AG04449 (cell line): ENCODE measurements around the gene VPS33A.

Source experiments
- CTCF ChIA-PET: fragments of 350-600 bp; formaldehyde crosslinking; extraction: SDS; loops from one replicate; lab custom pipeline; 2021; ENCODE audit warnings: antibody characterized with exemption; lab: Yijun Ruan, JAX
- POLR2A ChIA-PET: fragments of 400-600, 350-600 bp; formaldehyde crosslinking; extraction: SDS; loops from one replicate; lab custom pipeline; 2020; ENCODE audit warnings: antibody characterized with exemption, inconsistent platforms; lab: Yijun Ruan, JAX
- DNase-seq: peaks from one replicate; pipeline ENCODE4 v3.0.0-alpha.2; 2010; ENCODE audit warnings: low read depth, low spot score
- H3K4me3 ChIP-seq: 2 replicates; pipeline ENCODE4 v1.5.1; 2011; ENCODE audit warnings: low read depth, mild to moderate bottlenecking, control low read depth, low read length
- TF ChIP-seq, protein P1 (sequence below): IDR thresholded peaks from one replicate; pipeline ENCODE4 v1.5.1; 2011; ENCODE audit warnings: mild to moderate bottlenecking, moderate library complexity, low read length, control low read depth, inconsistent platforms; ENCODE audit not compliant: insufficient read depth; ENCODE audit errors: missing control alignments

VPS33A gene

DNA sequence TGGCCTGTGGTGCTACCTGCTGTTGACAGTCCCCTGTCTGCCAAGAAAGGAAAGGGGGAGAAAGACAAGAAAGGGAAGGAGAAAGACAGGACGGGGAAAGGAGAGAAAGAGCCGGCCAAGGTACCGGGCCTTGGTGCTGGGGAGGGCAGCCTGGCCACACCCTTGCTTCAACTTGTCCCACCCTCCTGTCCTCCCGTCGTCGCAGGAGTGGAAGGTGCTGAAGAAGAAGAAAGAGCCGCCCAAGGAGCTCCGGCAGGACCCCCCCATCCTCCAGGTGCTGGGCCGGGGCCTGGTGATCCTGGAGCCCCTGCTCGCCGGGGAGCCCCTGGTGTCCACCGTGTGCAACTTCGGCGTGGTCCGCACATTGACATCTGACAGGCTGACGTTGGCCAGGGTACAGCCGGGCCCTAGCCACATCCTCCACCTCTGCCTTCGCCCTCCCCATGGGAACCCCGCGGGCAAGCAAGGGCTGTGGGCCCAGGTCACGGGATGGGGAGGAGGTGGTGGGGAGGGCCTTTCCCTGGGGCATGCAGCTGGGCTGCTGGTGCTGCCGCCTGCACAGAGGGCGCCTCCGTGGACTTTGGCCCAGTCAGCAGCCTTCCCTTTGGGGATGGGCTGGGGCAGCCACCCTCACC, 65.6 kb downstream of the VPS33A start:
- TF ChIP-seq, protein P1, sequence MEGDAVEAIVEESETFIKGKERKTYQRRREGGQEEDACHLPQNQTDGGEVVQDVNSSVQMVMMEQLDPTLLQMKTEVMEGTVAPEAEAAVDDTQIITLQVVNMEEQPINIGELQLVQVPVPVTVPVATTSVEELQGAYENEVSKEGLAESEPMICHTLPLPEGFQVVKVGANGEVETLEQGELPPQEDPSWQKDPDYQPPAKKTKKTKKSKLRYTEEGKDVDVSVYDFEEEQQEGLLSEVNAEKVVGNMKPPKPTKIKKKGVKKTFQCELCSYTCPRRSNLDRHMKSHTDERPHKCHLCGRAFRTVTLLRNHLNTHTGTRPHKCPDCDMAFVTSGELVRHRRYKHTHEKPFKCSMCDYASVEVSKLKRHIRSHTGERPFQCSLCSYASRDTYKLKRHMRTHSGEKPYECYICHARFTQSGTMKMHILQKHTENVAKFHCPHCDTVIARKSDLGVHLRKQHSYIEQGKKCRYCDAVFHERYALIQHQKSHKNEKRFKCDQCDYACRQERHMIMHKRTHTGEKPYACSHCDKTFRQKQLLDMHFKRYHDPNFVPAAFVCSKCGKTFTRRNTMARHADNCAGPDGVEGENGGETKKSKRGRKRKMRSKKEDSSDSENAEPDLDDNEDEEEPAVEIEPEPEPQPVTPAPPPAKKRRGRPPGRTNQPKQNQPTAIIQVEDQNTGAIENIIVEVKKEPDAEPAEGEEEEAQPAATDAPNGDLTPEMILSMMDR, result no peak
- H3K4me3 ChIP-seq, result no peak overlapping the region
- ChIA-PET CTCF (no interaction called here), POLR2A (no interaction called here)
- no peak for DNase-seq

DNA sequence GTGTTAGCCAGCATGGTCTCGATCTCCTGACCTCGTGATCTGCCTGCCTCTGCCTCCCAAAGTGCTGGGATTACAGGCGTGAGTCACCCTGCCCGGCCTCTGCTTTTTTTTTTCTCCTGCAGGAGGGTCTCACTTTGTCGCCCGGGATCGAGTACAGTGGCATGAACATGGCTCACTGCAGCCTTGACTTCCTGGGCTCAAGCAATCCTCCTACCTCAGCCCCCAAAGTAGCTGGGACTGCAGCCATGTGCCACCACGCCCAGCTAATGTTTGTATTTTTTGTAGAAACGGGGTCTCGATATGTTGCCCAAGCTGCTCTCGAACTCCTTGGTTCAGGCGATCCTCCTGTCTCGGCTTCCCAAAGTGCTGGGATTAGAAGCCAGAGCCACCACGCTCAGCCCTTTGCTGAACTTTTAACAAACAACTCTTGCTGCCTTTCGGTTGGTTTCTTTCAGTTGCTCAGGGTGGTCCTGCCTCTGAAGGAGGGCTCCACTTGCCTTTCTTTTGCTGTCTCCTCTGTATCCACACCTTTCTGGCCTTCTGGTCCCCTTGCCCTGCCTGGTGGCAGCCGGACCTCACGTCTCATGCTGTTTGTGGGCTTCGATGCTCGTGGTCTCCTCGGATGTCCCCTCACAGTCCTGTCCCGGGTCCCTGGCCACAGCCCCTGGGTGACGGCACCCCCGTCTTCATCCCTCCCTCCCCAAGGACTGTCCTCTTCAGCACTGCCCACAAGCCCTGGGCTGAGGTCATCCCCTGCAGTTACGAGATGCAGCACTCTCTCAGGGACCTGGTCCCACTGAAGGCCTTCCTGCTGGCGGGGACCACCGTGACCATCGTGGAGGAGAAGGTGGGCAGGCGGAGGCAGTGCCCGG, 66.6 kb downstream of the VPS33A start:
- H3K4me3 ChIP-seq, result no peak overlapping the region
- no peak for DNase-seq
- CTCF ChIA-PET, result interaction anchor here (0.6 kb wide), 1 partner anchor 532 kb away, joined by 3 read pairs; no protein-coding TSS in a partner anchor
- POLR2A ChIA-PET, result interaction anchor here (0.8 kb wide), 1 partner anchor 434 kb away, joined by 3 read pairs; no protein-coding TSS in a partner anchor
- TF ChIP-seq, protein P1, result no peak

DNA sequence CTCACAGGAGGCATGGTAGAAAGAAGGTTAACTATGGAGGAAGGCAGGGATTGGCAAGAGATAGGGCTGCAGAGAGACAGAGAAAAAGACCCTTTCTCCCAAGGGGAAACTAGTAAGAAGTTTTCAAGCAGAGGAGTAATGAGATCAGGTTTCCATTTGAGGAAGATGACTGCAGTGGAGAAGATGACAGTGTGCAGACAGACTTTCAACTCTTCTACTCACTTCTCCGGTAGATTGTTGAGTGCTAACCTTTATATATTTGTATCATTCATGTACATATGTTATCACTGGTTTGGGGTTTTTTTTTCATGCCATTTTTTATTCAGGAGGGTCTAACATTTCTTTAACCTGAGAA, 68.7 kb downstream of the VPS33A start:
- POLR2A ChIA-PET, result no interaction called here
- DNase-seq, result no peak
- TF ChIP-seq, protein P1, result no peak
- no peak overlapping the region for H3K4me3 ChIP-seq
- CTCF ChIA-PET, result no interaction called here

DNA sequence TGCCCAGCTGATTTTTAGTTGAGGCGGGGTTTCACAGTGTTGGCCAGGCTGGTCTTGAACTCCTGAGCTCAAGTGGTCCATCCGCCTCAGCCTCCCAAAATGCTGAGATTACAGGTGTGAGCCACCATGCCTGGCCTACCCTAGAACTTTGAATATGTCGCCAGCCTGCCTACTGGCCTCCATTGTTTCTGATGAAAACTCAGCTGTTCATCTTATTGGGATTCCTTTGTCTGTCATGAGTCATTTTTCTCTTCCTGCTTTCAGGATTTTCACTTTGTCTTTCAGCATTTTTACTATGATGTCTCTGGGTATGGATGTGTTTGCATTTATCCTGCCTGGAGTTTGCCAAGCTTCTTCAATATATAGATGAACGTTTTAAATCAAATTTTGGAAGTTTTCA, 70.9 kb downstream of the VPS33A start:
- DNase-seq, result no peak
- POLR2A ChIA-PET, result no interaction called here
- H3K4me3 ChIP-seq, result no peak overlapping the region
- TF ChIP-seq, protein P1, result no peak
- CTCF ChIA-PET, result interaction anchor here (0.8 to 1.1 kb wide), 5 partner anchors 9 to 147 kb away, joined by 3 to 5 read pairs (median 3); no protein-coding TSS in a partner anchor

DNA sequence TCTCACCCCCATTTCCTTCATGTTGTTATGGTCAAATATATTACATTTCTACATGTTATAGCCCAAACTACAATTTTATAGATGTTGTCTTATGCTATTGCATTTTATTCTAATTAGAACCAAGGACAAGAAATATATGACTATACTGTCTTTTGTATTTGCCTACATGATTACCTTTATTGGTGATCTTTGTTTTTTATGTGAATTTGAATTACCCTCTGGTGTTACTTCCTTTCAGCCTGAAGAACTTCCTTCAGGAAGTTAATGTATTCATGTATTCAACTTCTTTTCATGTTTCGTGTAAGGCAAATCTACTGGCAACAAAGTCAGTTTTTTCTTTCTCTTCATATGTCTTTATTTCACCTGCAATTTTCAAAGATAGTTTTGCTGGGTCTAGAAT, 71.5 kb downstream of the VPS33A start:
- DNase-seq, result no peak
- ChIA-PET CTCF (interaction anchor here (0.9 to 2.5 kb wide), 3 partner anchors 64 to 147 kb away, joined by 3 to 12 read pairs (median 5); no protein-coding TSS in a partner anchor), POLR2A (no interaction called here)
- no peak overlapping the region for H3K4me3 ChIP-seq
- TF ChIP-seq, protein P1, result no peak

DNA sequence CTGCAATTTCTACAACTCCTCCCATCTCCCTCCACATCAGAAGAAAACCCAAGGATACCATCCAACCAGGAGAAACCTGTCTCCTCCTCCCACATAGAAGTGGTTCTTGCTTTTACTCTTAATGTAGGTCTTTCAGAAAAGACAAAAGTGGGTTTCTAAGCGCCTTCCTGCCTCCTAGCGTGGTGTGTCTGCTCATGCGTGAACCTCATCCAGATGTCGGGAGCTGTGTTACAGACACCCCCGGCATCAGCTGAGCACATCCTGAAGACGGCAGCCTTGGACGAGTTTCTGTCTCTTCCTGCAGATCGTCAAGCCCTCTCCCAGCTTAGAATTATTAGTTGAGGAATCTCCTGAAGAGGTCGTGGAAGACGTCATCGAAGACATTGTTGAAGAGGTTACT, 73.9 kb downstream of the VPS33A start:
- ChIA-PET POLR2A (no interaction called here), CTCF (interaction anchor here (0.9 to 5.9 kb wide), 11 partner anchors 10 to 163 kb away, joined by 3 to 43 read pairs (median 4); partner anchors contain the start of gene LRRC43)

More for the DNA sequence above, 73.9 kb downstream of the VPS33A start:
- TF ChIP-seq, protein P1, result no peak
- no peak for DNase-seq
- H3K4me3 ChIP-seq, result no peak overlapping the region
